ENCODE data around the gene PECR. TPM values are rescaled to one million over a fixed set of nuclear protein-coding genes. Genes with fewer than 3 reads are reported as not detected.

The PECR gene
- total and polyA plus RNA-seq, 10 of the 15 experiments (the other 5 are each of a cell fraction or from before 2014, with no cell fraction given), result 7.6 to 37.4 (median 25.7) TPM

DNA sequence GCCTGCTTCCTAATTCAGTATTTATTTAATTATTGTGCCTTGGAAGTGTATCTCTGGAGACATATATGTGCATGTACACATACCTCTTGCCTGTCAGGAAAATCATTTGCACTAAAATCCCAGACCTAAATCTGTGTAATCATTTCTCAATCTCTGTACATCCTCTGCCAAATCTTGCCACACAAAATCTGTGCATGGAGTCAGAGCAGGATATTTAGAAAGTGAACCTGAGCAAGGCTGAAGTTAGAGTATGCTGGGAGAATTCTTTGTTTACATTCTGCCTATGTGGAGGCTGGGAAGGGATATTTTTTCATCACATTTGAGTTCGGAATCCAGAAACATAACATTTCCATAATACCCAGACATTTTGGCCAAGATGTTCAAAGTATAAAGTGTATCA lies 36.9 kb upstream of the PECR start:
- peaks cover 7% of the 10 kb centered on the region for H3K4me1 ChIP-seq (ENCODE audit: control insufficient read depth, insufficient read depth, low read length)

More for the DNA sequence above, 36.9 kb upstream of the PECR start:
- BruUV-seq (replicated peaks), result no TSS peak
- no peak overlapping the region for H3K4me3 ChIP-seq
- H3K27me3 ChIP-seq (replicated peaks in 1 of 2; ENCODE audit: control insufficient read depth in 2 of 2, insufficient read depth in 2 of 2, low read length in 1 of 2), result no peaks in the 10 kb centered on the region
- no peak for ATAC-seq
- no peaks in the 10 kb centered on the region for H3K9me3 ChIP-seq (replicated peaks; ENCODE audit: control insufficient read depth, insufficient read depth, low read length)
- H3K79me2 ChIP-seq (ENCODE audit: control insufficient read depth, insufficient read depth, low read length), result peaks cover 62% of the 10 kb centered on the region
- no peak overlapping the region for H2AFZ ChIP-seq (ENCODE audit: control insufficient read depth, low read depth, low read length)
- H3K9ac ChIP-seq (ENCODE audit: control insufficient read depth, insufficient read depth, low read length), result no peak overlapping the region
- in situ Hi-C loops (cut with MboI) (no loop called here), intact Hi-C loops (cut with micrococcal nuclease; ENCODE audit: unreplicated experiment) (loop anchor here (10.0 kb wide), 3 partner anchors 164 to 546 kb away; no protein-coding TSS in a partner anchor)
- CTCF ChIA-PET, result interaction anchor here (3.2 to 4.8 kb wide), 2 partner anchors 9 to 22 kb away, joined by 18 to 19 read pairs; partner anchors contain the start of gene XRCC5
- H3K27ac ChIP-seq (ENCODE audit: control insufficient read depth, insufficient read depth), result no peak overlapping the region
- RAD21 ChIA-PET (ENCODE audit: unreplicated experiment), result no interaction called here
- FAIRE-seq, result no peak
- WGBS (ENCODE audit: insufficient coverage, insufficient replicate concordance, low lambda C conversion rate, missing lambda C conversion rate), result 94% methylated on average over 1 of the region's 1 CpG
- TF ChIP-seq HDAC6 (IDR thresholded peaks at IDR 0.05; ENCODE audit: unreplicated experiment) (no peak), TARDBP (IDR thresholded peaks at IDR 0.05; ENCODE audit: borderline replicate concordance) (no peak), NFYB (IDR thresholded peaks at IDR 0.05; ENCODE audit: insufficient read depth, low read depth, low read length) (no peak), HDGF (IDR thresholded peaks at IDR 0.05) (no peak), SPI1 (IDR thresholded peaks at IDR 0.05; ENCODE audit: borderline replicate concordance, insufficient read depth, low read depth, low read length) (no peak), TCF7 (IDR thresholded peaks at IDR 0.05; ENCODE audit: borderline replicate concordance) (no peak), NFIC (IDR thresholded peaks at IDR 0.05; ENCODE audit: low read depth, low read length) (no peak)
- TF ChIP-seq, protein P1, sequence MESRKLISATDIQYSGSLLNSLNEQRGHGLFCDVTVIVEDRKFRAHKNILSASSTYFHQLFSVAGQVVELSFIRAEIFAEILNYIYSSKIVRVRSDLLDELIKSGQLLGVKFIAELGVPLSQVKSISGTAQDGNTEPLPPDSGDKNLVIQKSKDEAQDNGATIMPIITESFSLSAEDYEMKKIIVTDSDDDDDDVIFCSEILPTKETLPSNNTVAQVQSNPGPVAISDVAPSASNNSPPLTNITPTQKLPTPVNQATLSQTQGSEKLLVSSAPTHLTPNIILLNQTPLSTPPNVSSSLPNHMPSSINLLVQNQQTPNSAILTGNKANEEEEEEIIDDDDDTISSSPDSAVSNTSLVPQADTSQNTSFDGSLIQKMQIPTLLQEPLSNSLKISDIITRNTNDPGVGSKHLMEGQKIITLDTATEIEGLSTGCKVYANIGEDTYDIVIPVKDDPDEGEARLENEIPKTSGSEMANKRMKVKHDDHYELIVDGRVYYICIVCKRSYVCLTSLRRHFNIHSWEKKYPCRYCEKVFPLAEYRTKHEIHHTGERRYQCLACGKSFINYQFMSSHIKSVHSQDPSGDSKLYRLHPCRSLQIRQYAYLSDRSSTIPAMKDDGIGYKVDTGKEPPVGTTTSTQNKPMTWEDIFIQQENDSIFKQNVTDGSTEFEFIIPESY (IDR thresholded peaks at IDR 0.05), result no peak
- TF ChIP-seq, protein P2, sequence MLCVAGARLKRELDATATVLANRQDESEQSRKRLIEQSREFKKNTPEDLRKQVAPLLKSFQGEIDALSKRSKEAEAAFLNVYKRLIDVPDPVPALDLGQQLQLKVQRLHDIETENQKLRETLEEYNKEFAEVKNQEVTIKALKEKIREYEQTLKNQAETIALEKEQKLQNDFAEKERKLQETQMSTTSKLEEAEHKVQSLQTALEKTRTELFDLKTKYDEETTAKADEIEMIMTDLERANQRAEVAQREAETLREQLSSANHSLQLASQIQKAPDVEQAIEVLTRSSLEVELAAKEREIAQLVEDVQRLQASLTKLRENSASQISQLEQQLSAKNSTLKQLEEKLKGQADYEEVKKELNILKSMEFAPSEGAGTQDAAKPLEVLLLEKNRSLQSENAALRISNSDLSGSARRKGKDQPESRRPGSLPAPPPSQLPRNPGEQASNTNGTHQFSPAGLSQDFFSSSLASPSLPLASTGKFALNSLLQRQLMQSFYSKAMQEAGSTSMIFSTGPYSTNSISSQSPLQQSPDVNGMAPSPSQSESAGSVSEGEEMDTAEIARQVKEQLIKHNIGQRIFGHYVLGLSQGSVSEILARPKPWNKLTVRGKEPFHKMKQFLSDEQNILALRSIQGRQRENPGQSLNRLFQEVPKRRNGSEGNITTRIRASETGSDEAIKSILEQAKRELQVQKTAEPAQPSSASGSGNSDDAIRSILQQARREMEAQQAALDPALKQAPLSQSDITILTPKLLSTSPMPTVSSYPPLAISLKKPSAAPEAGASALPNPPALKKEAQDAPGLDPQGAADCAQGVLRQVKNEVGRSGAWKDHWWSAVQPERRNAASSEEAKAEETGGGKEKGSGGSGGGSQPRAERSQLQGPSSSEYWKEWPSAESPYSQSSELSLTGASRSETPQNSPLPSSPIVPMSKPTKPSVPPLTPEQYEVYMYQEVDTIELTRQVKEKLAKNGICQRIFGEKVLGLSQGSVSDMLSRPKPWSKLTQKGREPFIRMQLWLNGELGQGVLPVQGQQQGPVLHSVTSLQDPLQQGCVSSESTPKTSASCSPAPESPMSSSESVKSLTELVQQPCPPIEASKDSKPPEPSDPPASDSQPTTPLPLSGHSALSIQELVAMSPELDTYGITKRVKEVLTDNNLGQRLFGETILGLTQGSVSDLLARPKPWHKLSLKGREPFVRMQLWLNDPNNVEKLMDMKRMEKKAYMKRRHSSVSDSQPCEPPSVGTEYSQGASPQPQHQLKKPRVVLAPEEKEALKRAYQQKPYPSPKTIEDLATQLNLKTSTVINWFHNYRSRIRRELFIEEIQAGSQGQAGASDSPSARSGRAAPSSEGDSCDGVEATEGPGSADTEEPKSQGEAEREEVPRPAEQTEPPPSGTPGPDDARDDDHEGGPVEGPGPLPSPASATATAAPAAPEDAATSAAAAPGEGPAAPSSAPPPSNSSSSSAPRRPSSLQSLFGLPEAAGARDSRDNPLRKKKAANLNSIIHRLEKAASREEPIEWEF (IDR thresholded peaks at IDR 0.05; ENCODE audit: insufficient replicate concordance, low read depth, low read length), result no peak
- TF ChIP-seq, protein P3, sequence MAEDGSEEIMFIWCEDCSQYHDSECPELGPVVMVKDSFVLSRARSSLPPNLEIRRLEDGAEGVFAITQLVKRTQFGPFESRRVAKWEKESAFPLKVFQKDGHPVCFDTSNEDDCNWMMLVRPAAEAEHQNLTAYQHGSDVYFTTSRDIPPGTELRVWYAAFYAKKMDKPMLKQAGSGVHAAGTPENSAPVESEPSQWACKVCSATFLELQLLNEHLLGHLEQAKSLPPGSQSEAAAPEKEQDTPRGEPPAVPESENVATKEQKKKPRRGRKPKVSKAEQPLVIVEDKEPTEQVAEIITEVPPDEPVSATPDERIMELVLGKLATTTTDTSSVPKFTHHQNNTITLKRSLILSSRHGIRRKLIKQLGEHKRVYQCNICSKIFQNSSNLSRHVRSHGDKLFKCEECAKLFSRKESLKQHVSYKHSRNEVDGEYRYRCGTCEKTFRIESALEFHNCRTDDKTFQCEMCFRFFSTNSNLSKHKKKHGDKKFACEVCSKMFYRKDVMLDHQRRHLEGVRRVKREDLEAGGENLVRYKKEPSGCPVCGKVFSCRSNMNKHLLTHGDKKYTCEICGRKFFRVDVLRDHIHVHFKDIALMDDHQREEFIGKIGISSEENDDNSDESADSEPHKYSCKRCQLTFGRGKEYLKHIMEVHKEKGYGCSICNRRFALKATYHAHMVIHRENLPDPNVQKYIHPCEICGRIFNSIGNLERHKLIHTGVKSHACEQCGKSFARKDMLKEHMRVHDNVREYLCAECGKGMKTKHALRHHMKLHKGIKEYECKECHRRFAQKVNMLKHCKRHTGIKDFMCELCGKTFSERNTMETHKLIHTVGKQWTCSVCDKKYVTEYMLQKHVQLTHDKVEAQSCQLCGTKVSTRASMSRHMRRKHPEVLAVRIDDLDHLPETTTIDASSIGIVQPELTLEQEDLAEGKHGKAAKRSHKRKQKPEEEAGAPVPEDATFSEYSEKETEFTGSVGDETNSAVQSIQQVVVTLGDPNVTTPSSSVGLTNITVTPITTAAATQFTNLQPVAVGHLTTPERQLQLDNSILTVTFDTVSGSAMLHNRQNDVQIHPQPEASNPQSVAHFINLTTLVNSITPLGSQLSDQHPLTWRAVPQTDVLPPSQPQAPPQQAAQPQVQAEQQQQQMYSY (CRISPR knock-in tag; IDR thresholded peaks at IDR 0.05), result no peak
- TF ChIP-seq, protein P4, sequence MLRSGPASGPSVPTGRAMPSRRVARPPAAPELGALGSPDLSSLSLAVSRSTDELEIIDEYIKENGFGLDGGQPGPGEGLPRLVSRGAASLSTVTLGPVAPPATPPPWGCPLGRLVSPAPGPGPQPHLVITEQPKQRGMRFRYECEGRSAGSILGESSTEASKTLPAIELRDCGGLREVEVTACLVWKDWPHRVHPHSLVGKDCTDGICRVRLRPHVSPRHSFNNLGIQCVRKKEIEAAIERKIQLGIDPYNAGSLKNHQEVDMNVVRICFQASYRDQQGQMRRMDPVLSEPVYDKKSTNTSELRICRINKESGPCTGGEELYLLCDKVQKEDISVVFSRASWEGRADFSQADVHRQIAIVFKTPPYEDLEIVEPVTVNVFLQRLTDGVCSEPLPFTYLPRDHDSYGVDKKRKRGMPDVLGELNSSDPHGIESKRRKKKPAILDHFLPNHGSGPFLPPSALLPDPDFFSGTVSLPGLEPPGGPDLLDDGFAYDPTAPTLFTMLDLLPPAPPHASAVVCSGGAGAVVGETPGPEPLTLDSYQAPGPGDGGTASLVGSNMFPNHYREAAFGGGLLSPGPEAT (IDR thresholded peaks at IDR 0.05; ENCODE audit: low read depth), result no peak
- no peaks in the 10 kb centered on the region for H4K20me1 ChIP-seq (ENCODE audit: control insufficient read depth, insufficient read depth)
- POLR2A ChIA-PET, result interaction anchor here (1.2 to 1.4 kb wide), 3 partner anchors 9 to 15 kb away, joined by 3 to 4 read pairs (median 3); partner anchors contain the start of gene XRCC5
- no peak for DNase-seq (ENCODE audit: low read depth, low spot score)
- SMC1A ChIA-PET (ENCODE audit: uncharacterized antibody, unreplicated experiment), result interaction anchor here (0.8 to 2.3 kb wide), 7 partner anchors 9 to 103 kb away, joined by 3 to 10 read pairs (median 4); partner anchors contain the start of gene XRCC5
- peaks cover 7 to 45% of the 10 kb centered on the region in 2 experiments for H3K36me3 ChIP-seq (ENCODE audit: control insufficient read depth in 2 of 2, insufficient read depth in 2 of 2, low read length in 1 of 2)
- H3K4me2 ChIP-seq (ENCODE audit: control insufficient read depth, insufficient read depth), result no peak overlapping the region

All from GM12878 (cell line).